HepG2 (cell line): Measurements from ENCODE around the gene TOP1. TPM values are rescaled to one million over a fixed set of nuclear protein-coding genes. Genes with fewer than 3 reads are reported as not detected.
A peak's percentile ranks its signal among the peaks of the same experiment; 100 is the strongest.

Experiments used
- CHD4 ChIP-seq: fragments of 200-600 bp; sonication (generic); IDR thresholded peaks from 2 replicates; pipeline ENCODE4 v1.7.0; 2017; ENCODE audit warnings: mild to moderate bottlenecking, low read length, borderline replicate concordance
- DNMT1 ChIP-seq: sonication (generic); formaldehyde crosslinking; IDR thresholded peaks from 2 replicates; pipeline ENCODE4 v1.5.1; 2020; ENCODE audit warnings: mild to moderate bottlenecking, missing genetic modification reagents
- DRAP1 ChIP-seq: IDR thresholded peaks from 2 replicates; pipeline ENCODE4 v1.6.1; 2016; ENCODE audit warnings: missing genetic modification reagents, missing compliant biosample characterization
- EP300 ChIP-seq, 3 experiments: sonication (generic) in 1 of 3; formaldehyde crosslinking in 1 of 3; IDR thresholded peaks; 2 replicates each; pipeline versions ENCODE4 v1.5.1 to v1.6.1; 2011 to 2020; ENCODE audit warnings: low read depth in 2 of 3, low read length in 2 of 3, borderline replicate concordance in 1 of 3, improper control_type of control experiment in 1 of 3, mild to moderate bottlenecking in 1 of 3, missing genetic modification reagents in 1 of 3, moderate library complexity in 1 of 3
- ERF ChIP-seq: IDR thresholded peaks from 2 replicates; pipeline ENCODE4 v1.6.1; 2018; ENCODE audit warnings: missing biosample characterization, missing genetic modification reagents
- HDAC1 ChIP-seq: sonication (generic); formaldehyde crosslinking; IDR thresholded peaks from 2 replicates; pipeline ENCODE4 v1.5.1; 2020; ENCODE audit warnings: mild to moderate bottlenecking, missing genetic modification reagents
- HNRNPH1 ChIP-seq: fragments of 200-400 bp; formaldehyde crosslinking; optimal IDR thresholded peaks from 2 replicates; pipeline ENCODE3; 2017; ENCODE audit warnings: mild to moderate bottlenecking, low read depth, low read length
- KLF11 ChIP-seq: IDR thresholded peaks from 2 replicates; pipeline ENCODE4 v1.6.1; 2016; ENCODE audit warnings: missing compliant biosample characterization
- KMT2A ChIP-seq: sonication (generic); formaldehyde crosslinking; IDR thresholded peaks from 2 replicates; pipeline ENCODE4 v1.4.0; 2020; ENCODE audit warnings: missing genetic modification reagents
- MBNL3 ChIP-seq: fragments of 250-450 bp; sonication (Bioruptor Pico); conservative IDR thresholded peaks from 2 replicates; pipeline ENCODE4 v1.8.0; 2022; ENCODE audit warnings: mild to moderate bottlenecking, inconsistent platforms
- NFKBIZ ChIP-seq: IDR thresholded peaks from 2 replicates; pipeline ENCODE4 v1.6.1; 2018; ENCODE audit warnings: missing genetic modification reagents, missing compliant biosample characterization
- PAWR ChIP-seq: sonication (generic); formaldehyde crosslinking; IDR thresholded peaks from 2 replicates; pipeline ENCODE4 v1.4.0; 2020; ENCODE audit warnings: missing genetic modification reagents, mild to moderate bottlenecking, borderline replicate concordance
- PHF21A ChIP-seq: sonication (generic); formaldehyde crosslinking; IDR thresholded peaks from 2 replicates; pipeline ENCODE4 v1.5.0; 2020; ENCODE audit warnings: mild to moderate bottlenecking, missing genetic modification reagents
- PITX1 ChIP-seq: sonication (generic); formaldehyde crosslinking; IDR thresholded peaks from 2 replicates; pipeline ENCODE4 v1.5.1; 2020; ENCODE audit warnings: mild to moderate bottlenecking, missing genetic modification reagents
- RAD51 ChIP-seq: fragments of 450-650 bp; IDR thresholded peaks from 2 replicates; pipeline ENCODE4 v1.6.1; 2016; ENCODE audit warnings: borderline replicate concordance
- SIN3A ChIP-seq: IDR thresholded peaks from 2 replicates; pipeline ENCODE4 v1.6.1; 2011; ENCODE audit warnings: low read depth, mild to moderate bottlenecking, control low read depth, low read length, borderline replicate concordance
- SSRP1 ChIP-seq: IDR thresholded peaks from 2 replicates; pipeline ENCODE4 v1.6.1; 2016; ENCODE audit warnings: control low read depth
- TRIM22 ChIP-seq: fragments of 450-650 bp; IDR thresholded peaks from 2 replicates; pipeline ENCODE4 v1.6.1; 2017
- XRCC5 ChIP-seq: fragments of 200-400 bp; formaldehyde crosslinking; optimal IDR thresholded peaks from 2 replicates; pipeline ENCODE3; 2017; ENCODE audit warnings: mild to moderate bottlenecking, low read length
- ZFP36L1 ChIP-seq: sonication (generic); formaldehyde crosslinking; IDR thresholded peaks from 2 replicates; pipeline ENCODE4 v1.8.0; 2022; ENCODE audit warnings: mild to moderate bottlenecking, missing genetic modification reagents, moderate library complexity
- ZFP36L2 ChIP-seq: sonication (generic); formaldehyde crosslinking; IDR thresholded peaks from 2 replicates; pipeline ENCODE4 v1.4.0; 2020; ENCODE audit warnings: missing genetic modification reagents
- ZFX ChIP-seq: sonication (generic); formaldehyde crosslinking; IDR thresholded peaks from 2 replicates; pipeline ENCODE4 v1.4.0; 2020; ENCODE audit warnings: mild to moderate bottlenecking, low read depth, missing genetic modification reagents, moderate library complexity
- ZNF160 ChIP-seq: sonication (generic); formaldehyde crosslinking; IDR thresholded peaks from 2 replicates; pipeline ENCODE4 v1.8.0; 2022; ENCODE audit warnings: mild to moderate bottlenecking, inconsistent platforms, missing genetic modification reagents
- ZNF766 ChIP-seq: sonication (generic); formaldehyde crosslinking; IDR thresholded peaks from 2 replicates; pipeline ENCODE4 v1.5.0; 2020; ENCODE audit warnings: missing genetic modification reagents, borderline replicate concordance
- ZNF800 ChIP-seq: sonication (generic); formaldehyde crosslinking; IDR thresholded peaks from 2 replicates; pipeline ENCODE4 v1.4.0; 2020; ENCODE audit warnings: missing genetic modification reagents
- polyA plus RNA-seq, 8 experiments: library from polyadenylated mRNA; depleted of rRNA in 3 of 8; stranded (reverse) in 7 of 8; unstranded in 1 of 8; fragments of >200 nt; fragmentation: Illumina TruSeq in 4 of 8; extraction: Trizol in 4 of 8; gene quantifications; 2 replicates each; pipeline versions ENCODE4 v1.2.1 to v1.2.3, GENCODE V29; 2011 to 2016; ENCODE audit warnings: low read depth in 4 of 8, missing spikeins in 1 of 8, mixed read lengths in 1 of 8; ENCODE audit not compliant: insufficient read depth in 1 of 8
- total RNA-seq, 5 experiments: library from RNA; depleted of rRNA; stranded (reverse); fragments of >200 nt; fragmentation: Illumina TruSeq; extraction: Trizol; gene quantifications; 2 replicates each; pipeline ENCODE4 v1.2.3, GENCODE V29; 2016; ENCODE audit warnings: low read depth in 1 of 5
- TF ChIP-seq, protein P1 (sequence below): conservative IDR thresholded peaks from 2 replicates; pipeline ENCODE4 v1.6.1; 2018; ENCODE audit warnings: missing genetic modification reagents

Gene TOP1
- total and polyA plus RNA-seq, 2 of the 13 experiments (the other 11 are each of a cell fraction or from before 2014, with no cell fraction given): 10.2 to 19.4 TPM

- TF ChIP-seq CHD4 (no peak), EP300 (IDR thresholded peaks at IDR 0.05; ENCODE audit: low read depth in 2 of 2, low read length in 2 of 2) (peak; percentile 15 to 79; a peak in 2 of 4 replicates), EP300 (CRISPR knock-in tag; IDR thresholded peaks at IDR 0.05; ENCODE audit: borderline replicate concordance) (no peak), HNRNPH1 (no peak), ZNF766 (CRISPR knock-in tag) (peak; percentile 81), ERF (peak; percentile 91), ZFP36L2 (no peak), PAWR (CRISPR knock-in tag) (no peak), DRAP1 (CRISPR knock-in tag) (peak; percentile 99), ZNF160 (CRISPR knock-in tag) (no peak; the same call in 1 of the 2 replicates), PHF21A (CRISPR knock-in tag) (peak; percentile 65; the same call in 1 of the 2 replicates), MBNL3 (CRISPR knock-in tag) (no peak), SSRP1 (CRISPR knock-in tag) (0 out of 2 replicates have a peak, but pooled peaks have one; percentile 28), SIN3A (peak; percentile 97), KLF11 (CRISPR knock-in tag) (peak; percentile 75; the same call in 1 of the 2 replicates), ZFP36L1 (peak; percentile 97), XRCC5 (peak; percentile 78), RAD51 (peak; percentile 56; the same call in 1 of the 2 replicates), HDAC1 (peak; percentile 87), ZFX (CRISPR knock-in tag) (peak; percentile 98), ZNF800 (CRISPR knock-in tag) (no peak), TRIM22 (no peak), KMT2A (CRISPR knock-in tag) (peak; percentile 95), NFKBIZ (CRISPR knock-in tag) (peak; percentile 65; the same call in 1 of the 2 replicates), DNMT1 (CRISPR knock-in tag) (peak; percentile 88; the same call in 1 of the 2 replicates), PITX1 (CRISPR knock-in tag) (no peak; the same call in none of the 2 replicates)
- TF ChIP-seq, protein P1, sequence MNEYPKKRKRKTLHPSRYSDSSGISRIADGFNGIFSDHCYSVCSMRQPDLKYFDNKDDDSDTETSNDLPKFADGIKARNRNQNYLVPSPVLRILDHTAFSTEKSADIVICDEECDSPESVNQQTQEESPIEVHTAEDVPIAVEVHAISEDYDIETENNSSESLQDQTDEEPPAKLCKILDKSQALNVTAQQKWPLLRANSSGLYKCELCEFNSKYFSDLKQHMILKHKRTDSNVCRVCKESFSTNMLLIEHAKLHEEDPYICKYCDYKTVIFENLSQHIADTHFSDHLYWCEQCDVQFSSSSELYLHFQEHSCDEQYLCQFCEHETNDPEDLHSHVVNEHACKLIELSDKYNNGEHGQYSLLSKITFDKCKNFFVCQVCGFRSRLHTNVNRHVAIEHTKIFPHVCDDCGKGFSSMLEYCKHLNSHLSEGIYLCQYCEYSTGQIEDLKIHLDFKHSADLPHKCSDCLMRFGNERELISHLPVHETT: no peak; the same call in 1 of the 2 replicates
Observed at GRCh38 chr20:41028359-41029149, at the start of gene TOP1 (continued).
